ENCODE data around the gene FBXO30.

The FBXO30 gene

GRCh38 chr6:145744619-145745018 is 70.0 kb downstream of the FBXO30 start:
- POLR2A ChIA-PET = interaction anchor here (1.5 to 1.7 kb wide), 2 partner anchors 9 to 10 kb away, joined by 6 to 8 read pairs; partner anchors contain the start of gene EPM2A
- TF ChIP-seq L3MBTL2 (conservative IDR thresholded peaks at IDR 0.05) = no peak
- TF ChIP-seq TARDBP (IDR thresholded peaks at IDR 0.05) = no peak
- no peak for TF ChIP-seq CTBP1 (IDR thresholded peaks at IDR 0.05; ENCODE audit: borderline replicate concordance)
- no peak for TF ChIP-seq SP1 (IDR thresholded peaks at IDR 0.05)
- no peak for TF ChIP-seq ELF4 (IDR thresholded peaks at IDR 0.05)
- TF ChIP-seq LEF1 (IDR thresholded peaks at IDR 0.05; ENCODE audit: borderline replicate concordance) = no peak
- TF ChIP-seq HDGF (IDR thresholded peaks at IDR 0.05; ENCODE audit: borderline replicate concordance) = no peak
- CTCF ChIA-PET = no interaction called here
- no peak for DNase-seq (ENCODE audit: extremely low spot score)

Data from HEK293T (cell line).